SIG-M5 treated with dmso at 0.1 percent for 504 hours (cell line): Measurements from ENCODE around the gene TMEM248.
A peak's percentile ranks its signal among the peaks of the same experiment; 100 is the strongest.
"Not testable (repeated sequence)": the region's sequence is repeated elsewhere in the genome, so short reads cannot be mapped to it uniquely, and the experiment has no call there.

Experiments used
- DNase-seq: peaks from one replicate; lab custom pipeline; 2025; ENCODE audit not compliant: unreplicated experiment; lab: John Stamatoyannopoulos, UW

TMEM248 gene, protein sequence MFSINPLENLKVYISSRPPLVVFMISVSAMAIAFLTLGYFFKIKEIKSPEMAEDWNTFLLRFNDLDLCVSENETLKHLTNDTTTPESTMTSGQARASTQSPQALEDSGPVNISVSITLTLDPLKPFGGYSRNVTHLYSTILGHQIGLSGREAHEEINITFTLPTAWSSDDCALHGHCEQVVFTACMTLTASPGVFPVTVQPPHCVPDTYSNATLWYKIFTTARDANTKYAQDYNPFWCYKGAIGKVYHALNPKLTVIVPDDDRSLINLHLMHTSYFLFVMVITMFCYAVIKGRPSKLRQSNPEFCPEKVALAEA

DNA sequence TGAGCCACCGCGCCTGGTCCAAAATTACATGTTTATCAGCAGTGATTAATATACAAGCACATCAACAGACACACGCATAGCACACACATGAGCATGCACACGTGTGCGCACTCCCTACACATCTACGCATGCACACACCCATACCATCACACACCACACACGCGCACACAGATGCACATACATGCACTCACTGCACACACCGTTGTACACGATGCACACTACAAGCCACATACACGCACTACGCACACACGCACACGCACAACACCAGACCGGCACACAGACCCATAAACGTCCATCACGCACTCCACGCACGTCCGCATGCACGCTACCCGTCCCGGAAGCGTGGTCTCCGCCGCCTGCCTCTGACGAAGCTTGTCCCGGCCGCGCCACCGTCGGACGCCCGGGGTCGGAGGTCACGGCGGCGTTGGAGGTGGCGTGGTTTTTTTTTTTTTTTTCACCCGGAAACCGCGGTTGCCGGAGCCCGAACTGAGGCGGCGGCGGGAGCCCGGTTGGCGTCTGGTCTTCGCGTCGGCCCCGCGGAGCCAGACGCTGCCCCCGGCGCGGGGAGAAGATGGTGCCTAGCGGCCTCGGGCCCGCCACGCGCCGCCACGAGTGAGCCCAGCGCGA lies at the start of gene TMEM248:
TSS of gene TMEM248 (plus strand) at position 457 of the 627 bp plus-strand sequence. CDS start 20,641 bp downstream, outside the sequence.
- peak; percentile 89 for DNase-seq

DNA sequence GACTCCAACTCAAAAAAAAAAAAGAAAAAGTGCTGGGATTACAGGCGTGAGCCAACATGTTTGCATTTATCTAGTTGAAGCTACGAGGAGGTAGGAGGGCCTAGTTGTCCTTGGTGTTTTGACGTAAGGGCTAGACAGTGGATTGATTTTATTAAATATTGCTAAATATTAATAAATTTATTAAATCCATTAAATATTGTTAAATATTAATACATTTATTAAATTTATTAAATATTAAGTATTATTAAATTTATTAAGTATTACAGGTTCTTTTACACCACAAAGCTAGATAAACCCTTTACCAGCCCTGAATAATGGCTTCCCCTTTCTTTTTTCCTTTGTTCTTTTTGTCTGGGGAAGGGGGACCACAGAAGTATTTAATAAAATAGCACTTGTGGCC lies 47.5 kb upstream of the TMEM248 start:
- no peak for DNase-seq

DNA sequence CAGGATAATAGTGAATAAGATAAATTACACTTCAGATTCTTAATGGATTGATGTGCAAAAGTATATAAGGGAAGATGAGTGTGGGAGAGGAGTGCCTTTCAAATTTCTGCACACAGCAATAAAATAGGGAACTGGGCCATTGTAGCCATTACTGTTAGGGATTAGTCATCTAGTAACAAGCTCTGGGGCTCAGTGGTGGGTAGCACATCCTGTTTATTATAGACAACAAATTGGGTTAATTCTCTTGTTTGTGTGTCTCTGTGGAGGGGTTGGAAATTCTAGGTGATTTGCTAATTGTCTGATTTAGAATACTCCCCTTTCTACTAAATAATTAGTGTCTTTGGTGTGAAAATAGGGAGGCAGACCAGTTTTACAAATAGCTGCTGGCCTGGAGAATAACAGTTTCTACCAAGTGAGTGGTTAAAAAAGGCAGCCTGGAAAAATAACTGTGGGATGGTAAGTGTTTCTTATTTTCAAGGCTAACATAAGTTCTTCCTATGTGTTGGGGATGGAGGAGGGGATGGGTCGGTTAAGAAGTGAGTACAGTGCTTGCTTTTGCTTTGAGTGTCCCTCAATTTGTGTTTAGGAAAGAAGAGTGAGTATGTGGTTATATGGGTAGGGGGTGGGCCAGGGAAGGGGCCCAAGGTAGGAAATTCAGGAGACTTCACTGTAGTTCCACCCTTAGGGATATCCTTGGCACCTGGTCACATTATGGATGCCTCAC lies 43.3 kb upstream of the TMEM248 start:
- peak; percentile 74 for DNase-seq

DNA sequence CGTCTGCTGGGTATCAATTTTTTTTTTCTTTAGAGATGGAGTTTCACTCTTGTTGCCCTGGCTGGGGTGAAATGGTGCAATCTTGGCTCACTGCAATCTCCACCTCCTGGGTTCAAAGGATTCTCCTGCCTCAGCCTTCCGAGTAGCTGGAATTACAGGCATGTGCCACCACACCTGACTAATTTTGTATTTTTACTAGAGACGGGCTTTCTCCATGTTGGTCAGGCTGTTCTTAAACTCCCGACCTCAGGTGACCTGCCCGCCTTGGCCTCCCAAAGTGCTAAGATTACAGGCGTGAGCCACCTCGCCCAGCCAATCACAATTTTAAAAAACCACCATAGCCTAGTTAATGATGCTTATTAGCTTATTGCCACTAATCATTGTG lies 42.7 kb upstream of the TMEM248 start:
- not testable (repeated sequence) for DNase-seq

DNA sequence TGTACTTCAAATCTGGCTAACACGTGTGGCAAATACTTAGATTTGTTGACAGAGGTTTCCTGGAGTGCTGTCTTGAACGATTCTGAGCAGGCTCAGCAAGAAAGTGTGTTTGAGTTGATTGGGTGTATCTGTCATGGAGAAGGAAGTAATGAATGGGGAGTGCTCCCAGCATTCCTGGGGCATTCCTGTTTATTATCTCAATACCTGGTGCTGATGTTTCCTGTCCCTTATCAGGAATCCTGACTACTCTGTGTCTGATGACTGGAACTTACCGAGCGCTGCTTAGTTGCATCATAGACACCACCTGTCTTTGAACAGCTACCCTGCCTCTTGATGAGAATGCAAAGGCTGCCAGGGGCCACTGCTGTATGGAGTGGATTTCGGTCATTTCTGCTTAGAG lies 41.0 kb upstream of the TMEM248 start:
- DNase-seq: no peak

DNA sequence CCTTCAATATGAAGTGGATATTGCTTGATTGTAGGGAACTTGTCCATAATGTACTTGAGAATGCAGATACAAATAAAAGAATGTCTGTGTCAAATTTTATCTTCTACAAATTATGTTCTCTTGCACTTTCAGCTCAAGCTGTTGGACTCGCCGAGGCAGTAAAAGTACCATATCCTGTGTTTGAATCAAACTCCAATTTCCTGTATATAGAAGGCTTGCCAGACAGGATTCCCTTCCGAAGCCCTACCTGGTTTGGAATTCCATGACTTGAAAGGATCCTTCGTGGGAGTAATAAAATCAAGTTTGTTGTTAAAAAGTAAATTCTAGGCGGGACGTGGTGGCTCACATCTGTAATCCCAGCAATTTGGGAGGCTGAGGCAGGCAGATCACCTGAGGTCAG lies 40.4 kb upstream of the TMEM248 start:
- DNase-seq: not testable (repeated sequence)

DNA sequence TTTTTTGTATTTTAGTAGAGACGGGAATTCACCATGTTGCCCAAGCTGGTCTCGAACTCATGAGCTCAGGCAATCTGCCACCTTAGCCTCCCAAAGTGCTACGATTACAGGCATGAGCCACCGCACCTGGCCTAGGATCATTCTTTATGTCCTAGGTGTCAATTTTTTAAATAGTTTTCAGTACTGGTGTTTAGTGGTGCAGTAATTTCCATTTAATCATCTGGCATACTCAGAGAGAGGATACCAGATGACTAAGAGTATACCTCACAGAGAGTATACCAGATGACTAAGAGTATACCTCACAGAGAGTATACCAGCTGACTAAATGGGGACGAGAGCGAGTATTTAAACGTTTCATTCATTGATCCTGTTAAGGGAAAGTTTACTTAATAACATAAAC lies 37.3 kb upstream of the TMEM248 start:
- DNase-seq: no peak

DNA sequence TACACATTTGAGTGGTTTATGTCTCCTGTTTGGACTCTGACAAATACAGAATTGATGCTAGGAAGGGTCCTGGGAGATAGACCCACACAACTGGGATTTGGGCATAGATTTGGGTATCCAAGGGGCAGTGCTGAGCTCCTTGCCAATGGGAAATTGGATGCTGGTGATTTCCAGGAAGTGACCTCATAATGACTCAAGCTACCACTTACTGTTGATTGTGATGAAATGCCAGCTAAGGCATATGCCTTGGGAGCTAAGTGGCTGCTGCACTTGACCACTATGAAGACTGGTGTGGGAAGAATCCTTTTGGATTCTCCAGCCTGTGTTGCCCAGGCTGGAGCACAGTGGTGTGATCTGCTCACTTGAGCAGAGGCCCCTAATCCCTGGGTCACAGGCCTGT lies 36.5 kb upstream of the TMEM248 start:
- not testable (repeated sequence) for DNase-seq

DNA sequence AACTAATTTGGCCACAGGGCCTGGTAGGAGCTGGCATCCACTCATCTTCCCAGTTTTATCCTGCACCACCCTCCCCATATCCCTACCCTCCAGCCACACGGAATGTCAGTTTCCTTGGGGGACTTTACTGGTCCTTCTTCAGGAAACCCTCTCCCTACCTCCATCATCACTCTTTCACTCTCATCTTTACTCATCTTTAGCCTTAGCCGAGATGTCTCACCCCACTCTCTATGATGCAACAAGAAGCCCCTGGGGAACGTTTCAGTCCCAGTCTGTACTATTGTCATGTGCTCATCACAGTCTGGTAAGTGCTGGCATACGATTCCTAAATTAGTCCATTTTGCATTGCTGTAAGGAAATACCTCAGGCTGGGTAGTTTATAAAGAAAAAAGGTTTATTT lies 34.9 kb upstream of the TMEM248 start:
- DNase-seq: no peak

DNA sequence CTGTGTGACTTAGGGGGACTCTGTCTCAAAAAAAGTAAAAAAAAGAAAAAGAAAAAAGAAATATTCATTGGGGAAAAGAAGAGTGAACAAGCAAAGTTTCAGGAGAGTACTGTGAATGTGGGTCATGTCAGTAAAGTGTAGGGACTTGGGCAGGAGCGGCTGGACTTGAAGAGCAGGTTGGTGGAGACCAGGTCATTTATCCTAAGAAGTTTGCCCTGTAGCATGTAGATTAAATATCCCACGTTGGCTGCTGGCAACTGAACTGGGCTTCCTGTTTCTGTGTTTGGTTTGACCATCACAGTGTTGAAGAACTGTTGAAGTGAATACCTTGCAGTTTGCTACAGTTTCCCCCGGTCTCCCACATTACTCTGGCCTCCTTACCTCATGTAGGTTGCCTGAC lies 32.8 kb upstream of the TMEM248 start:
- DNase-seq: peak; percentile 13

DNA sequence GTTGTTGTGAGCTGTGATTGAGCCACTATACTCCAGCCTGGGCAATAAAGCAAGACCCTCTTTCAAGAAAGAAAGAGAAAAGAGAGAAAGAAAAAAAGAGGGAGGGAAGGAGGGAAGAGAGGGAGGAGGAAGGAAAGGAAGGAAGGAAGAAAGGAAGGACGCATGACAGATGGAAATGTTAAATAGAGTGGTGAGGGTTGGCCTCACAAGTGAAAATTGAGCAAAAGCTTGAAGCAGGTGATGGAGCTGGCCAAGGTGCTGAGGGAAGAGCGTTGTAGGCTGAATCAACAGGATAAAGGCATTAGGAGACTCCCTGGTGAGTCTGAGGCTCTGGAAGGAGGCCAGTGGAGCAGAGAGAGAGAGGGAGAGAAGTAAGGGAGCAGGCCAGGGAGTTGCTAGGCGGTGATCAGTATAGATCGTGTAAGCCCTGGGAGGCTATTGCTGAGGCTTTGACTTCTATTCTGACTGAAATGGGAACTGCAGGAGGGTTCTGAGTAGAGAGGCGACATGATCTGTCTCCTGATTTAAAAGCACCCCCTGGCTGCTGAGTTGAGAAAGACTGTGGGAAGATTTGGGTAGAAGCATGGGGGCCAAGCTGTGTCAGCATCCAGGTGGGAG lies 26.5 kb upstream of the TMEM248 start:
- no peak for DNase-seq

DNA sequence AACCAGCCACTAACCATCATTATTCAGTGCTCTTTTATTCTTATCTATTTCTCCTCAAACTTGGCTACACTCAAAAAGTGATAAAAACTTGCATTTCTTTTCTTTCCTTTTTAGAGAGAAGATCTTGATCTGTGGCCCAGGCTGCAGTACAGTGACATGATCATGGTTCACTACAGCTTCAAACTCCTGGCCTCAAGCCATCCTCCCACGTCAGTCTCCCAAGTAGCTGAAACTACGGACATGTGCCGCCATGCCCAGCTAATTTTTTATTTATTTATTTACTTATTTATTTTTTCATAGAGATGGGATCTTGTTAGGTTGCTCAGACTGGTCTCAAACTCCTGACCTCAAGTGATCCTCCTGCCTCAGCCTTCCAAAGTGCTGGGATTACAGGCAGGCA lies 24.6 kb upstream of the TMEM248 start:
- no peak for DNase-seq

DNA sequence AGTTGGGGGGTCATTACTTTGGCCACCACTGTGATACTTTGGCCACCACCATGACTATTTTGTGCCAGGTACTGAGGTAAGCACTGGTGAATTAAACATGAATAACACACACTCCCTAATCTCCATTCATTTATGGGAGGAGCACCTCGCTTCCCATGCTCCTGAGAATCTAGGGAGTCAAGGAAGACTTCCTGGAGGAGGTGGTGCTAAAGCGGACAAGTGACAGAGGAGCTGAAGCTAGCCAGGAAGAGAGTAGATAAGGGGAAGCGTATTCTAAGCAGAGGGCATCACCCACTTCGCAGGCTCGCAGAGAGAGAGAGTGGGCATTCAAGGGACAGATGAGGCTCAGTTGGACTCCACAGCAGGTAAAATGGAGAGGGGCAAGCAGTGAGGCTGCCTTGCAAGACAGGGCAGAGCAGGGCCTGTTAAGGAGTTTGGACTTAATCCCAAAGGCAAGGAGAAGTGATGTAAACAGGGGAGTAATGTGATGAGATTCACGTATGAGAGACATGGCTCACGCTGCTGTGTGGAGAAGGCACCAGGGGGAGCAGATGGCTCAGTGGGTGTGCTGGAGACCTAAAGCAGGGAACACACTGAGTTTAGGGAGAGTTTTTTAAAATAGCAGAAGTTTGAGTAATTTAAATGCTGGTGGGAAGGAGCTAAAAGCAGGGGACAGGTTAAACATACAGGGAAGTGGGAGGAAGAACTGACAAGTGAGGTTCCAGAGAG lies 21.3 kb upstream of the TMEM248 start:
- no peak for DNase-seq

DNA sequence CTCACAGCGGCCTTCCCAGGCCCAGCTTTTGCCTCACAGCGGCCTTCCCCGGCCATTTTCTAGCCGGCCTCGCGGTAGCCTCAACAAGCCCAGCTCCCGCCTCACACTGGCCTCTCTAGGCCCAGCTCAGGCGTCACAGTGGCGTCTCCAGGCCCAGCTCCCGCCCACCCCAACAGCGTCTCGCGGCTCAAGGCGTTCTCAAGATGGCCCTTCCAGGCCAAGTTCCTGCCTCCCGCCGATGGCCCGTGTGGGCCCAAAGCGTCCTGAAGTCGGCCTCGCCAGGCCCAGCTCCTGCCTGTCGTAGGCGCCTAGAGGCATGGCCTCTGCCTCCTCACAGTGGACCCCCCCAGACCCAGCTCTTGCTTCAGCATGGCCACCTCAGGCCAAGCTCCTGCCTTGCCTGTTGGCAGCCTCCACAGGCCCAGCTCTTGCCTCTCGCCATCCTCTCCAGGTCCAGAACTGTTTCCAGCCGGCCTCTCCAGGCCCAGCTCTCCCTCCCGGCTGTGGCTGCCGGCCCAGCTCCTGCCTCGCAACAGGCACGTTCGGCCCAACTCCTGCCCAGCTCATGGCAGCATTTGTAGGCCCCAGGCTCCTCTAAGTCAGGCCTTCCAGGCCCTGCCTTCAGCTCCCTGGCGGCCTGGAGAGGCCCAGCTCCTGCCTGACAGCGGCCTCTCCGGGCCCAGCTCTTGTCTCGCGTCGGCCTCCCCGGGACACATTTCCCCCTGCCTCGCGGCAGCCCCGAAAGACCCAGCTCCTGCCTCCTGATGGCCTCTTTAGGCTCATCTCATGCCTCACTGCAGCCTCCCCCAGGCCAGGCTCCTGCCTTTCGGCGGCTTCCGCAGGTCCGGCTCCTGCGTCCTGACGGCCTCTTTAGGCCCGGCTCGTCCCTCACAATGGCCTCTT lies 18.8 kb upstream of the TMEM248 start:
- DNase-seq: no peak

DNA sequence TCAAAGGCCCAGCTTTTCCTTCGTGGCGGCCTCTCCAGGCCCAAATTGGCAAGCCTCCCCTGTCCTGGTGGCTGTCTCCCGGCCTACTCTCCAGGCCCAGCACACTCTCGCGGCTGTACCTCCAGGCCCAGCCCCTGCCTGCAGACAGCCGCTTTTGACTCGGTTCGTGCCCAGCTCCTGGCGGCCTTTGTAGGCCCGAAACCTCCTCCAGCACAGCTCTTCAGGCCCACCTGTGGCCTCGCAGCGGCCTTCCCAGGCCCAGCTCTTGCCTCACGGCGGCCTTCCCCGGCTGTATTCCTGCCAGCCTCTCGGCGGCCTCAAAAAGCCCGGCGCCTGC lies 18.2 kb upstream of the TMEM248 start:
- DNase-seq: no peak

DNA sequence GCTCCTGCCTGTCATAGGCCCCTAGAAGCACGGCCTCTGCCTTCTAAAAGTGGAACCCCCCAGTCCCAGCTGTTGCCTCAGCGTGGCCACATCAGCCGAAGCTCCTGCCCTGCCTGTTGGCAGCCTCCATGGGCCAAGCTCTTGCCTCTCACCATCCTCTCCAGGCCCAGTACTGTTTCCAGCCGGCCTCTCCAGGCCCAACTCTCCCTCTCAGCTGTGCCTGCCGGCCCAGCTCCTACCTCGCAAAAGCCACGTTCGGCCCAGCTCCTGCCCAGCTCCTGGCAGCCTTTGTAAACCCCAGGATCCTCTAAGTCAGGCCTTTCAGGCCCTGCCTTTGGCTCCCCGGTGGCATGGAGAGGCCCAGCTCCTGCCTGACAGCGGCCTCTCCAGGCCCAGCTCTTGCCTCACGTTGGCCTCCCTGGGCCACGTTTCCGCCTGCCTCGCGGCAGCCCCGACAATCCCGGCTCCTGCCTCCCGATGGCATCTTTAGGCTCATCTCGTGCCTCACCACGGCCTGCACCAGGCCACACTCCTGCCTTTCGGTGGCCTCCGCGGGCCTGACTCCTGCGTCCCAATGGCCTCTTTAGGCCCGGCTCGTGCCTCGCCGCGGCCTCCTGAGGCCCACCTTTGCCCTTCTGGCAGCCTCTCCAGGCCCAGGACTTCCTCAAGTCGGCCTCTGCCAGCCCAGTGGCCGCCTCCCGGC lies 17.5 kb upstream of the TMEM248 start:
- DNase-seq: no peak

DNA sequence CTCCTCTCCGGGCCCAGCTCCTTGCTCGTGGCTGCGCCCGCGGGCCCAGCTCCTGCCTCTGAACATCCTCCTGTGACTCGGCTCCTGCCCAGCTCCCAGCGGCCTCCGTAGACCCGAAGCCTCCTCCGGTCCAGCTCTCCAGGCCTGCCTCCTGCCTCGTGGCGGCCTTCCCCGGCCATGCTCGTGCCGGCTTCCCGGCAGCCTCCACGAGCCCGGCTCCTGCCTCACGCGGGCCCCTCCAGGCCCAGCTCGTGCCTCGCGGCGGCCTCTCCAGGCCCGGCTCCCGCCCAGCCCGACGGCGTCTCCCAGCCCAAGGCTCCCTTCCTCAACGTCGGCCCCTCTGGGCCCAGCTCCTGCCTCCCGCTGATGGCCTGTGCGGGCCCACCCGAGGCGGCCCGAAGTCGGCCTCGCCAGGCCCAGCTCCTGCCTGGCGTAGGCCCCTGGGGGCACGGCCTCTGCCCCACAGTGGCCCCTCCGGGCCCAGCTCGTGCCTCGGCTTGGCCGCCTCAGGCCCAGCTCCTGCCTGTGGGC lies 16.9 kb upstream of the TMEM248 start:
- no peak for DNase-seq

DNA sequence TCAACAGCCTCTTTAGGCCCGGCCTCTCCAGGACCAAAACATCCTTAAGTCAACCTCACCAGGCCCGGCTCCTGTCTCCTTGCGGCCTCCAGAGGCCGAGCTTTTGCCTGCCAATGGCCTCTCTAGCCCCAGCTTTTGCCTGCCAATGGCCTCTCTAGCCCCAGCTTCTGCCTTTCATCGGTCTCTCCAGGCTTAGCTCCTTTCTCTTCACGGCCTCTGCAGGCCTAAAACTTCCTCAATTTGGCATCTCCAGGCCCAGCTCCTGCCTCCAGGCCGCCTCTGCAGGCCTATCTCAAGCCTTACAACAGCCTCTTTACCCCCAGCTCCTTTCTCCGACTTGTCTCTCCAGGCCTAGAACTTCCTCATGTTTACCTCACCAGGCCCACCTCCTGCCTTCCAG lies 15.7 kb upstream of the TMEM248 start:
- no peak for DNase-seq

DNA sequence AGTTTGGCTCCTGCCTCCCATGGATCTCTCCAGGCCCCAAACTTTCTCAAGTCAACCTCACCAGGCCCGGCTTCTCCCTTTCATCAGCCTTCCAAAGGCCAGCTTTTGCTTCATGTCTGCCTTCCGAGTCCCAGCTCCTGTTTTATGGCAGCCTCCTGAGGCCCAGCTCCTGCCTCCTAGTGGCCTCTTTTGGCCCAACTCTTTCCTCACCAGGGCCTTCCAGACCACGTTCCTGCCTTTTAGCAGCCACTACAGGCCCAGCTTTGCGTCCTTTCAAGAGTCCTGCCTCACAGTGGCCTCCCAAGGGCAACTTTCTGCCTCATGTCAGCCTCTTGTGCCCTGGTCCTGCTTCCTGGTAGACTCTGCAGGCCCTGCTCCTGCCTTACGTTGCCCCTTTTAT lies 15.3 kb upstream of the TMEM248 start:
- no peak for DNase-seq
